Myocyte (in vitro differentiated cells): ENCODE results near the gene CITED4. TPM values are rescaled to one million over a fixed set of nuclear protein-coding genes. Genes with fewer than 3 reads are reported as not detected.

ENCODE experiments used
- total RNA-seq: library from RNA; depleted of rRNA; stranded (reverse); fragments of >200 nt; gene quantifications from 2 replicates; pipeline ENCODE4 v1.2.3, GENCODE V29; 2014

The CITED4 gene
- total RNA-seq, 1 donor from 2014 or later = 4.9 TPM

Other genes starting within 250 kb of the CITED4 start
- gene RIMS3, start 196.7 kb downstream of the CITED4 start, total RNA-seq = 13.7 and 31.0 TPM in 2 replicates
- gene NFYC, start 170.7 kb downstream of the CITED4 start, total RNA-seq = 42.2 and 46.8 TPM in 2 replicates
- gene KCNQ4, start 78.6 kb downstream of the CITED4 start, total RNA-seq = 79.4 and 152 TPM in 2 replicates
- 19.8 TPM in 2 replicates for gene CTPS1, start 117.3 kb upstream of the CITED4 start, total RNA-seq
- 0.05 and 0.27 TPM in 2 replicates for gene SLFNL1, start 159.4 kb upstream of the CITED4 start, total RNA-seq